Activated CD4-positive, alpha-beta T cell treated with anti-CD3 and anti-CD28 coated beads for 36 hours (primary cell): Measurements from ENCODE around the gene CACNB4. TPM values are rescaled to one million over a fixed set of nuclear protein-coding genes. Genes with fewer than 3 reads are reported as not detected.
A peak's percentile ranks its signal among the peaks of the same experiment; 100 is the strongest.

Source experiments
- ATAC-seq: fragments of 200-7000 bp; cut with Tn5 transposase; one replicate; pipeline ENCODE4 v1.10.0; 2021; ENCODE audit warnings: mild to moderate bottlenecking, moderate library complexity
- CTCF ChIA-PET: fragments of 350-600 bp; sonication (Branson Sonifier 250); formaldehyde crosslinking; loops from one replicate; lab custom pipeline; 2021; ENCODE audit warnings: antibody characterized with exemption; lab: Charles Lee
- POLR2A ChIA-PET: fragments of 350-600 bp; sonication (Branson Sonifier 250); formaldehyde crosslinking; loops from one replicate; lab custom pipeline; 2021; ENCODE audit warnings: antibody characterized with exemption, inconsistent platforms; lab: Charles Lee
- DNase-seq: peaks from one replicate; pipeline ENCODE4 v3.0.0-alpha.2; 2020
- H3K27ac Mint-ChIP-seq: one replicate; pipeline ENCODE4 v1.8.0; 2021; ENCODE audit warnings: mixed read lengths
- H3K27me3 Mint-ChIP-seq: one replicate; pipeline ENCODE4 v1.8.0; 2021; ENCODE audit warnings: mixed read lengths
- H3K36me3 Mint-ChIP-seq: one replicate; pipeline ENCODE4 v1.8.0; 2021; ENCODE audit warnings: low read depth, mixed read lengths
- H3K4me1 Mint-ChIP-seq: one replicate; pipeline ENCODE4 v1.8.0; 2021; ENCODE audit warnings: mixed read lengths
- H3K4me3 Mint-ChIP-seq: one replicate; pipeline ENCODE4 v1.8.0; 2021; ENCODE audit warnings: mild to moderate bottlenecking, moderate library complexity, mixed read lengths
- H3K9me3 Mint-ChIP-seq: one replicate; pipeline ENCODE4 v1.8.0; 2021; ENCODE audit warnings: low read depth, mixed read lengths
- intact Hi-C, 2 experiments: fragments of 100-400 bp; cut with DNase I in 1 of 2; cut with micrococcal nuclease in 1 of 2; formaldehyde crosslinking; loops; one replicate each; pipeline versions ENCODE4 v1.14.2 to v1.15.1; 2022 to 2024; cut with DNase I, micrococcal nuclease
- total RNA-seq, 2 experiments: library from RNA; stranded (reverse); gene quantifications; one replicate each; pipeline ENCODE4 v1.2.3, GENCODE V29; 2021

The CACNB4 gene
- total RNA-seq, 2 experiments from 2014 or later = 0.26 to 0.37 TPM

GRCh38 chr2:152050341-152050740 lies 48.5 kb downstream of the CACNB4 start:
- H3K4me1 Mint-ChIP-seq = no peaks in the 10 kb centered on the region
- intact Hi-C loops = no loop called here
- no peak for DNase-seq
- no peak for ATAC-seq
- CTCF ChIA-PET = no interaction called here
- no peak overlapping the region for H3K27ac Mint-ChIP-seq
- no peaks in the 10 kb centered on the region for H3K9me3 Mint-ChIP-seq
- POLR2A ChIA-PET = no interaction called here
- no peak overlapping the region for H3K4me3 Mint-ChIP-seq
- peaks cover 3% of the 10 kb centered on the region for H3K27me3 Mint-ChIP-seq
- H3K36me3 Mint-ChIP-seq = no peaks in the 10 kb centered on the region

GRCh38 chr2:152049541-152049940 lies 49.3 kb downstream of the CACNB4 start:
- POLR2A ChIA-PET = no interaction called here
- no peaks in the 10 kb centered on the region for H3K9me3 Mint-ChIP-seq
- DNase-seq = no peak
- H3K4me1 Mint-ChIP-seq = no peaks in the 10 kb centered on the region
- ATAC-seq = no peak
- H3K36me3 Mint-ChIP-seq = no peaks in the 10 kb centered on the region
- CTCF ChIA-PET = no interaction called here
- H3K27ac Mint-ChIP-seq = no peak overlapping the region
- H3K27me3 Mint-ChIP-seq = peaks cover 3% of the 10 kb centered on the region
- intact Hi-C loops = no loop called here
- peak overlapping the region; percentile 1 for H3K4me3 Mint-ChIP-seq

GRCh38 chr2:152047824-152048471 lies 50.9 kb downstream of the CACNB4 start:
- intact Hi-C loops = no loop called here
- ChIA-PET POLR2A (no interaction called here), CTCF (interaction anchor here (0.7 to 1.0 kb wide), 3 partner anchors 21 to 195 kb away, joined by 3 to 5 read pairs (median 3); no protein-coding TSS in a partner anchor)
- Mint-ChIP-seq H3K27me3 (peaks cover 3% of the 10 kb centered on the region), H3K36me3 (no peaks in the 10 kb centered on the region), H3K27ac (no peak overlapping the region), H3K9me3 (no peaks in the 10 kb centered on the region), H3K4me1 (no peaks in the 10 kb centered on the region), H3K4me3 (no peak overlapping the region)
- DNase-seq (peak; percentile 12), ATAC-seq (peak; percentile 60)

GRCh38 chr2:152046940-152047339 lies 51.9 kb downstream of the CACNB4 start:
- Mint-ChIP-seq H3K4me3 (no peak overlapping the region), H3K9me3 (no peaks in the 10 kb centered on the region), H3K27ac (no peak overlapping the region), H3K36me3 (no peaks in the 10 kb centered on the region), H3K27me3 (peaks cover 3% of the 10 kb centered on the region), H3K4me1 (no peaks in the 10 kb centered on the region)
- POLR2A ChIA-PET = no interaction called here
- CTCF ChIA-PET = interaction anchor here (0.7 to 2.8 kb wide), 3 partner anchors 9 to 184 kb away, joined by 3 to 20 read pairs (median 3); no protein-coding TSS in a partner anchor
- no peak for ATAC-seq
- no peak for DNase-seq
- intact Hi-C loops = no loop called here

- ChIA-PET CTCF (interaction anchor here (0.7 kb wide), 1 partner anchor 603 kb away, joined by 3 read pairs; no protein-coding TSS in a partner anchor), POLR2A (interaction anchor here (0.6 kb wide), 1 partner anchor 376 kb away, joined by 6 read pairs; no protein-coding TSS in a partner anchor)
- no peaks in the 10 kb centered on the region for H3K9me3 Mint-ChIP-seq
- H3K27ac Mint-ChIP-seq = no peak overlapping the region
- H3K4me1 Mint-ChIP-seq = no peaks in the 10 kb centered on the region
- ATAC-seq (no peak), DNase-seq (no peak)
- H3K4me3 Mint-ChIP-seq = no peak overlapping the region
- H3K36me3 Mint-ChIP-seq = no peaks in the 10 kb centered on the region
- no peaks in the 10 kb centered on the region for H3K27me3 Mint-ChIP-seq
- intact Hi-C loops = no loop called here
These were observed 55.9 kb downstream of the CACNB4 start for GRCh38 chr2:152042636-152043615.

- ChIA-PET CTCF (interaction anchor here (0.7 to 5.3 kb wide), 7 partner anchors 8 to 597 kb away, joined by 3 to 34 read pairs (median 3); partner anchors contain the start of gene ARL5A), POLR2A (no interaction called here)
- Mint-ChIP-seq H3K4me1 (no peaks in the 10 kb centered on the region), H3K9me3 (no peaks in the 10 kb centered on the region), H3K27me3 (peaks cover 2% of the 10 kb centered on the region), H3K4me3 (no peak overlapping the region), H3K36me3 (no peaks in the 10 kb centered on the region), H3K27ac (no peak overlapping the region)
- no peak for DNase-seq
- no peak for ATAC-seq
- intact Hi-C loops = loop anchor here in 1 of 2 experiments (5.0 kb wide), 1 partner anchor 1439 kb away; the partner anchor contains the start of gene RPRM
These were observed 60.3 kb downstream of the CACNB4 start for GRCh38 chr2:152038441-152038958.

- POLR2A ChIA-PET = no interaction called here
- Mint-ChIP-seq H3K4me3 (no peak overlapping the region), H3K27me3 (peaks cover 2% of the 10 kb centered on the region), H3K27ac (no peak overlapping the region), H3K36me3 (no peaks in the 10 kb centered on the region), H3K9me3 (no peaks in the 10 kb centered on the region), H3K4me1 (no peaks in the 10 kb centered on the region)
- intact Hi-C loops = loop anchor here (1.0 to 5.0 kb wide), 6 partner anchors 137 to 1481 kb away; partner anchors contain the start of genes RPRM (in 1 of the 2) and STAM2 (in 1 of the 2)
- ATAC-seq = no peak
- CTCF ChIA-PET = interaction anchor here (0.7 to 5.3 kb wide), 7 partner anchors 8 to 598 kb away, joined by 3 to 34 read pairs (median 3); partner anchors contain the start of gene ARL5A
- no peak for DNase-seq
These were observed 61.0 kb downstream of the CACNB4 start for GRCh38 chr2:152037743-152038435.

GRCh38 chr2:152036611-152037469 lies 62.0 kb downstream of the CACNB4 start:
- no peaks in the 10 kb centered on the region for H3K36me3 Mint-ChIP-seq
- ATAC-seq (peak; percentile 42), DNase-seq (peak; percentile 77)
- H3K9me3 Mint-ChIP-seq = no peaks in the 10 kb centered on the region
- H3K27me3 Mint-ChIP-seq = peaks cover 2% of the 10 kb centered on the region
- ChIA-PET POLR2A (interaction anchor here (0.6 kb wide), 1 partner anchor 221 kb away, joined by 3 read pairs; no protein-coding TSS in a partner anchor), CTCF (interaction anchor here (0.6 to 5.3 kb wide), 8 partner anchors 9 to 620 kb away, joined by 3 to 34 read pairs (median 5); no protein-coding TSS in a partner anchor)
- no peak overlapping the region for H3K4me3 Mint-ChIP-seq
- intact Hi-C loops = loop anchor here (1.0 to 5.0 kb wide), 6 partner anchors 138 to 1482 kb away; partner anchors contain the start of genes RPRM (in 1 of the 2) and STAM2 (in 1 of the 2)
- no peak overlapping the region for H3K27ac Mint-ChIP-seq
- no peaks in the 10 kb centered on the region for H3K4me1 Mint-ChIP-seq

GRCh38 chr2:152034257-152034801 lies 64.5 kb downstream of the CACNB4 start:
- Mint-ChIP-seq H3K36me3 (no peaks in the 10 kb centered on the region), H3K4me3 (no peak overlapping the region), H3K27ac (no peak overlapping the region), H3K4me1 (no peaks in the 10 kb centered on the region), H3K9me3 (no peaks in the 10 kb centered on the region), H3K27me3 (peaks cover 5% of the 10 kb centered on the region)
- intact Hi-C loops = no loop called here
- CTCF ChIA-PET = interaction anchor here (1.1 kb wide), 1 partner anchor 9 kb away, joined by 5 read pairs; no protein-coding TSS in a partner anchor
- ATAC-seq = no peak
- DNase-seq = no peak
- POLR2A ChIA-PET = no interaction called here
